CD14-positive monocyte (primary cell): Measurements from ENCODE around the gene MEG3. TPM values are rescaled to one million over a fixed set of nuclear protein-coding genes. Genes with fewer than 3 reads are reported as not detected.

Experiments used
- DNase-seq, 3 donors: peaks; one replicate each; pipeline ENCODE4 v3.0.0-alpha.2; 2011 to 2022
- H2AFZ ChIP-seq: 2 replicates; pipeline ENCODE4 v1.6.0; 2012; ENCODE audit warnings: mild to moderate bottlenecking, low read depth, low read length, inconsistent platforms; ENCODE audit not compliant: insufficient read depth, poor library complexity, severe bottlenecking
- H3K27ac ChIP-seq, 2 donors: 1 replicate in 1 of 2; 2 replicates in 1 of 2; pipeline ENCODE4 v1.5.1; 2012 to 2013; ENCODE audit warnings: low read length in 2 of 2, control low read depth in 1 of 2, inconsistent platforms in 1 of 2, low read depth in 1 of 2, mild to moderate bottlenecking in 1 of 2
- H3K27me3 ChIP-seq, 2 donors: one replicate each; pipeline versions ENCODE4 v1.6.0 to v1.6.1; 2011 to 2013; ENCODE audit warnings: low read length in 2 of 2; ENCODE audit not compliant: control insufficient read depth in 2 of 2, insufficient read depth in 2 of 2
- H3K36me3 ChIP-seq, 2 donors: replicated peaks in 1 of 2; 1 replicate in 1 of 2; 2 replicates in 1 of 2; pipeline versions ENCODE4 v1.5.1 to v1.6.1; 2012 to 2013; ENCODE audit warnings: low read length in 2 of 2, control low read depth in 1 of 2, inconsistent platforms in 1 of 2, mild to moderate bottlenecking in 1 of 2; ENCODE audit not compliant: insufficient read depth in 2 of 2, control insufficient read depth in 1 of 2
- H3K4me1 ChIP-seq, 2 donors: 1 replicate in 1 of 2; 2 replicates in 1 of 2; pipeline versions ENCODE4 v1.5.1 to v1.6.1; 2012 to 2013; ENCODE audit warnings: low read length in 2 of 2, control low read depth in 1 of 2, inconsistent platforms in 1 of 2, mild to moderate bottlenecking in 1 of 2, moderate library complexity in 1 of 2; ENCODE audit not compliant: insufficient read depth in 2 of 2, control insufficient read depth in 1 of 2
- H3K4me2 ChIP-seq: replicated peaks from 2 replicates; pipeline ENCODE3; 2012; ENCODE audit warnings: low read length, moderate library complexity, mild to moderate bottlenecking; ENCODE audit not compliant: poor library complexity, severe bottlenecking; ENCODE audit errors: extremely low read depth
- H3K4me3 ChIP-seq, 3 experiments: fragments of 200-600 bp in 1 of 3; sonication (generic) in 1 of 3; replicated peaks in 1 of 3; 1 replicate in 2 of 3; 2 replicates in 1 of 3; pipeline ENCODE4 v1.5.1; 2011 to 2013; ENCODE audit warnings: low read length in 3 of 3, mild to moderate bottlenecking in 3 of 3, control low read depth in 2 of 3, low read depth in 2 of 3, inconsistent platforms in 1 of 3, moderate library complexity in 1 of 3
- H3K79me2 ChIP-seq: 2 replicates; pipeline ENCODE4 v1.6.0; 2012; ENCODE audit warnings: mild to moderate bottlenecking, control low read depth, inconsistent platforms, low read length, moderate library complexity; ENCODE audit not compliant: insufficient read depth
- H3K9ac ChIP-seq: 2 replicates; pipeline ENCODE4 v1.6.0; 2017; ENCODE audit warnings: low read length, mild to moderate bottlenecking; ENCODE audit not compliant: insufficient read depth, poor library complexity, severe bottlenecking
- H3K9me3 ChIP-seq, 2 donors: replicated peaks in 1 of 2; 1 replicate in 1 of 2; 2 replicates in 1 of 2; pipeline versions ENCODE4 v1.5.1 to v1.6.1; 2012 to 2013; ENCODE audit warnings: low read length in 2 of 2, control low read depth in 1 of 2; ENCODE audit not compliant: control insufficient read depth in 1 of 2, insufficient read depth in 1 of 2
- H4K20me1 ChIP-seq: 2 replicates; pipeline ENCODE4 v1.6.0; 2012; ENCODE audit warnings: mild to moderate bottlenecking, low read length, control low read depth, moderate library complexity; ENCODE audit not compliant: insufficient read depth
- H3K27ac Mint-ChIP-seq, 7 donors: one replicate each; pipeline ENCODE4 v1.8.0; 2020; ENCODE audit warnings: mild to moderate bottlenecking in 7 of 7, mixed read lengths in 7 of 7, moderate library complexity in 6 of 7, inconsistent platforms in 2 of 7
- H3K27me3 Mint-ChIP-seq, 3 donors: one replicate each; pipeline ENCODE4 v1.8.0; 2021 to 2022; ENCODE audit warnings: low read depth in 3 of 3, mild to moderate bottlenecking in 3 of 3, mixed read lengths in 3 of 3, moderate library complexity in 3 of 3, inconsistent platforms in 1 of 3
- H3K36me3 Mint-ChIP-seq, 2 donors: one replicate each; pipeline ENCODE4 v1.8.0; 2020; ENCODE audit warnings: mixed read lengths in 2 of 2, inconsistent platforms in 1 of 2, mild to moderate bottlenecking in 1 of 2
- H3K4me1 Mint-ChIP-seq: one replicate; pipeline ENCODE4 v1.8.0; 2020; ENCODE audit warnings: mild to moderate bottlenecking, mixed read lengths
- H3K4me3 Mint-ChIP-seq, 2 donors: one replicate each; pipeline ENCODE4 v1.8.0; 2020; ENCODE audit warnings: mild to moderate bottlenecking in 2 of 2, mixed read lengths in 2 of 2, moderate library complexity in 1 of 2
- H3K9me3 Mint-ChIP-seq, 7 donors: one replicate each; pipeline ENCODE4 v1.8.0; 2020 to 2022; ENCODE audit warnings: mixed read lengths in 7 of 7, mild to moderate bottlenecking in 6 of 7, moderate library complexity in 6 of 7, inconsistent platforms in 2 of 7
- WGBS: methylation state at CpG from one replicate; pipeline ENCODE4 v1.1.5; 2013; ENCODE audit warnings: missing lambda C conversion rate; ENCODE audit not compliant: insufficient coverage; 5-methylcytosine and 5-hydroxymethylcytosine counted together
- intact Hi-C, 2 donors: fragments of 100-400 bp; cut with micrococcal nuclease; formaldehyde crosslinking; loops; one replicate each; pipeline versions ENCODE4 v1.15.0 to v1.15.1; 2023
- polyA plus RNA-seq, 3 donors: library from polyadenylated mRNA; depleted of rRNA in 1 of 3; unstranded in 2 of 3; stranded (reverse) in 1 of 3; fragments of 300-500 nt in 2 of 3; fragments of >200 nt in 1 of 3; fragmentation: Illumina TruSeq in 2 of 3; gene quantifications; 1 replicate in 2 of 3; 2 replicates in 1 of 3; pipeline ENCODE4 v1.2.3, GENCODE V29; 2012 to 2021
- TF ChIP-seq, protein P1 (sequence below): fragments of 200-600 bp; IDR thresholded peaks from one replicate; pipeline ENCODE4 v1.8.0; 2022; ENCODE audit warnings: antibody characterized with exemption, mild to moderate bottlenecking

MEG3 gene
- polyA plus RNA-seq, 3 donors, result 1.7 TPM; not detected in 2

DNA sequence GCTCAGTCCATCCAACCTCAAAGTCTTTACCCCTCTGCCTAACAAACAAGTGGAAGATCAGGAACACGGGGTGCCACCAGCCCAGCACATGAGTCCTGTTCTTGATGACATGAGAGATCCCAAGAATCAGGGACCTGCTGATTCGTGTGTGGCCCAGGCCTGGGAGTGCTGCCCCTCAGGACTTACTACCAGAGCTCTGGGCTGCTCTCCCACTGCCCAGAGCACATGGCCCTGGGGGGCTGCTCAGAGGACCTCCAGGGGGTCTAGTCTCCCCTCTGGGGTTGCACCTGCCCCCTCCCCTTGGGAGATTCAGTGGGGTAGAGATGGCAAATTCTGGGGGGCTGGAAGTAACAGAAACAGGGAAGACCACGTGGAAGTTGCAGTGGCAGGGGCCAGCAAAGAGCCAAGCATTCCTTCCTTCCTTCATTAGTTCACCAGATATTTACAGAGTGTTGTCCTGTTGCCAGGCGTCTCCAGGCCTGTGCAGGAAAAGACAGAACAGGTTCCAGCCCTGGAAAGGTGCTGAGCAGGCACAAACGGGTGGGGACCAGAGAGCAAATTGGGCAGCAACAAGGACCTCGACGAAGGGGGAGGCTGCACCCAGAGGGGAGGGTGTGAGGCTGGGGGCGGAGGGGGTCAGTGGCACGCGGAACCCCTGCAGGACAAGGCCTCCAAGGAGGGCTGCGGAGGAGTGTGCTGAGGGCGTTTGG, 45.1 kb upstream of the MEG3 start:
- Mint-ChIP-seq H3K4me3 (no peak overlapping the region), H3K27me3 (peaks cover 0 to 4% (median 2%) of the 10 kb centered on the region in 3 donors), H3K9me3 (no peaks in the 10 kb centered on the region), H3K4me1 (no peaks in the 10 kb centered on the region), H3K27ac (no peak overlapping the region), H3K36me3 (no peaks in the 10 kb centered on the region)
- Histone ChIP-seq H3K4me3 (no peak overlapping the region), H3K36me3 (no peaks in the 10 kb centered on the region), H2AFZ (no peak overlapping the region), H3K79me2 (no peaks in the 10 kb centered on the region), H3K27me3 (no peaks in the 10 kb centered on the region), H3K4me1 (no peaks in the 10 kb centered on the region), H4K20me1 (no peaks in the 10 kb centered on the region), H3K9me3 (no peaks in the 10 kb centered on the region), H3K4me2 (no peak overlapping the region), H3K9ac (no peak overlapping the region), H3K27ac (no peak overlapping the region)
- intact Hi-C loops, result no loop called here
- WGBS, result 86% methylated on average over 5 of the region's 12 CpGs
- TF ChIP-seq, protein P1, sequence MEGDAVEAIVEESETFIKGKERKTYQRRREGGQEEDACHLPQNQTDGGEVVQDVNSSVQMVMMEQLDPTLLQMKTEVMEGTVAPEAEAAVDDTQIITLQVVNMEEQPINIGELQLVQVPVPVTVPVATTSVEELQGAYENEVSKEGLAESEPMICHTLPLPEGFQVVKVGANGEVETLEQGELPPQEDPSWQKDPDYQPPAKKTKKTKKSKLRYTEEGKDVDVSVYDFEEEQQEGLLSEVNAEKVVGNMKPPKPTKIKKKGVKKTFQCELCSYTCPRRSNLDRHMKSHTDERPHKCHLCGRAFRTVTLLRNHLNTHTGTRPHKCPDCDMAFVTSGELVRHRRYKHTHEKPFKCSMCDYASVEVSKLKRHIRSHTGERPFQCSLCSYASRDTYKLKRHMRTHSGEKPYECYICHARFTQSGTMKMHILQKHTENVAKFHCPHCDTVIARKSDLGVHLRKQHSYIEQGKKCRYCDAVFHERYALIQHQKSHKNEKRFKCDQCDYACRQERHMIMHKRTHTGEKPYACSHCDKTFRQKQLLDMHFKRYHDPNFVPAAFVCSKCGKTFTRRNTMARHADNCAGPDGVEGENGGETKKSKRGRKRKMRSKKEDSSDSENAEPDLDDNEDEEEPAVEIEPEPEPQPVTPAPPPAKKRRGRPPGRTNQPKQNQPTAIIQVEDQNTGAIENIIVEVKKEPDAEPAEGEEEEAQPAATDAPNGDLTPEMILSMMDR, result no peak
- no peak for DNase-seq

DNA sequence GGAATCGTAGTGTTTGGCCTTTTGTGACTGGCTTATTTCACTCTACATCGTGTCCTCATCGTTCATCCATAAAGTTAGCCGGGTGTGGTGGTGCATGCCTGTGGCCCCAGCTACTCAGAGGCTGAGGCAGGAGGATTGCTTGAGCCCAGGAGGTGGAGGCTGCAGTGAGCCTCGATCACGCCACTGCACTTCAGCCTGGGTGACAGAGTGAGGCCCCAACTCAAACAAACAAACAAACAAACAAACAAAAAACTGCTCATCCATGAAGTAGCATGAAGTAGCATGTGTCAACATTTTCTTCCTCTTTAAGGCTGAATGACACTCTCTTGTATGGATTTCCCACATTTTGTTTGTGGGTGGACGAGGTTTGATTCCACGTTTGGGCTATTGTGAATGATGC, 44.0 kb upstream of the MEG3 start:
- Histone ChIP-seq H3K27ac (no peak overlapping the region), H3K79me2 (no peaks in the 10 kb centered on the region), H3K9ac (no peak overlapping the region), H3K4me2 (no peak overlapping the region), H3K36me3 (no peaks in the 10 kb centered on the region), H3K4me1 (no peaks in the 10 kb centered on the region), H2AFZ (no peak overlapping the region), H4K20me1 (no peaks in the 10 kb centered on the region), H3K4me3 (no peak overlapping the region), H3K27me3 (no peaks in the 10 kb centered on the region), H3K9me3 (no peaks in the 10 kb centered on the region)
- Mint-ChIP-seq H3K27ac (no peak overlapping the region), H3K9me3 (no peaks in the 10 kb centered on the region), H3K36me3 (no peaks in the 10 kb centered on the region), H3K4me1 (no peaks in the 10 kb centered on the region), H3K4me3 (no peak overlapping the region), H3K27me3 (peaks cover 1 to 2% (median 1%) of the 10 kb centered on the region in 3 donors)
- intact Hi-C loops, result no loop called here
- WGBS, result 90% methylated on average over 5 of the region's 8 CpGs
- DNase-seq, result no peak
- TF ChIP-seq, protein P1, result no peak
